ENCODE results near the gene ELFN2. TPM values are rescaled to one million over a fixed set of nuclear protein-coding genes. Genes with fewer than 3 reads are reported as not detected.

Gene ELFN2
- total RNA-seq, 2 donors from 2014 or later, result 0.41 to 2.0 TPM

- ATAC-seq (no peak), DNase-seq (ENCODE audit: low spot score in 2 of 2) (no peak)
- no peaks in the 10 kb centered on the region for H3K9me3 Mint-ChIP-seq
- H3K27ac Mint-ChIP-seq, result peak overlapping the region in 1 of 2 donors; percentile 12
- no peaks in the 10 kb centered on the region for H3K36me3 Mint-ChIP-seq
These were observed 82.4 kb downstream of the ELFN2 start for GRCh38 chr22:37344735-37345449.

GRCh38 chr22:37343863-37344734 lies 83.2 kb downstream of the ELFN2 start:
- Mint-ChIP-seq H3K9me3 (no peaks in the 10 kb centered on the region), H3K36me3 (no peaks in the 10 kb centered on the region), H3K27ac (no peak overlapping the region)
- ATAC-seq (no peak), DNase-seq (ENCODE audit: low spot score in 2 of 2) (no peak)

GRCh38 chr22:37343348-37343747 lies 83.9 kb downstream of the ELFN2 start:
- ATAC-seq (no peak), DNase-seq (ENCODE audit: low spot score in 2 of 2) (no peak)
- no peaks in the 10 kb centered on the region for H3K9me3 Mint-ChIP-seq
- no peak overlapping the region for H3K27ac Mint-ChIP-seq
- H3K36me3 Mint-ChIP-seq, result no peaks in the 10 kb centered on the region

GRCh38 chr22:37342065-37342464 lies 85.2 kb downstream of the ELFN2 start:
- Mint-ChIP-seq H3K27ac (peak overlapping the region in 1 of 2 donors; percentile 24), H3K36me3 (no peaks in the 10 kb centered on the region), H3K9me3 (no peaks in the 10 kb centered on the region)
- DNase-seq (ENCODE audit: low spot score in 2 of 2) (no peak), ATAC-seq (no peak)

GRCh38 chr22:37340331-37341262 lies 86.7 kb downstream of the ELFN2 start:
- Mint-ChIP-seq H3K9me3 (no peaks in the 10 kb centered on the region), H3K36me3 (no peaks in the 10 kb centered on the region), H3K27ac (no peak overlapping the region)
- ATAC-seq, result no peak
- DNase-seq (ENCODE audit: low spot score in 2 of 2), result no peak

GRCh38 chr22:37338539-37339246 lies 88.6 kb downstream of the ELFN2 start:
- ATAC-seq (no peak), DNase-seq (ENCODE audit: low spot score in 2 of 2) (no peak)
- no peaks in the 10 kb centered on the region for H3K9me3 Mint-ChIP-seq
- H3K27ac Mint-ChIP-seq, result peak overlapping the region in 1 of 2 donors; percentile 60
- H3K36me3 Mint-ChIP-seq, result no peaks in the 10 kb centered on the region

- H3K36me3 Mint-ChIP-seq, result no peaks in the 10 kb centered on the region
- H3K27ac Mint-ChIP-seq, result no peak overlapping the region
- DNase-seq (ENCODE audit: low spot score in 2 of 2) (no peak), ATAC-seq (no peak)
- H3K9me3 Mint-ChIP-seq, result no peaks in the 10 kb centered on the region
These were observed 89.9 kb downstream of the ELFN2 start for GRCh38 chr22:37337204-37337943.

- ATAC-seq (no peak), DNase-seq (ENCODE audit: low spot score in 2 of 2) (no peak)
- Mint-ChIP-seq H3K9me3 (no peaks in the 10 kb centered on the region), H3K27ac (no peak overlapping the region), H3K36me3 (no peaks in the 10 kb centered on the region)
These were observed 90.7 kb downstream of the ELFN2 start for GRCh38 chr22:37336579-37336978.

- no peak for ATAC-seq
- H3K36me3 Mint-ChIP-seq, result no peaks in the 10 kb centered on the region
- no peak for DNase-seq (ENCODE audit: low spot score in 2 of 2)
- no peaks in the 10 kb centered on the region for H3K9me3 Mint-ChIP-seq
- no peak overlapping the region for H3K27ac Mint-ChIP-seq
These were observed 91.5 kb downstream of the ELFN2 start for GRCh38 chr22:37335806-37336199.

GRCh38 chr22:37334859-37335805 lies 92.1 kb downstream of the ELFN2 start:
- DNase-seq (ENCODE audit: low spot score in 2 of 2), result no peak
- peak overlapping the region in 1 of 2 donors; percentile 26 for H3K27ac Mint-ChIP-seq
- H3K36me3 Mint-ChIP-seq, result no peaks in the 10 kb centered on the region
- no peaks in the 10 kb centered on the region for H3K9me3 Mint-ChIP-seq
- ATAC-seq, result no peak

GRCh38 chr22:37334461-37334858 lies 92.8 kb downstream of the ELFN2 start:
- ATAC-seq, result no peak

GRCh38 chr22:37333724-37334460 lies 93.4 kb downstream of the ELFN2 start:
- Mint-ChIP-seq H3K27ac (no peak overlapping the region), H3K36me3 (no peaks in the 10 kb centered on the region), H3K9me3 (no peaks in the 10 kb centered on the region)
- ATAC-seq (no peak), DNase-seq (ENCODE audit: low spot score in 2 of 2) (no peak)

More at GRCh38 chr22:37334461-37334858, 92.8 kb downstream of the ELFN2 start:
- no peaks in the 10 kb centered on the region for H3K36me3 Mint-ChIP-seq
- no peak overlapping the region for H3K27ac Mint-ChIP-seq
- DNase-seq (ENCODE audit: low spot score in 2 of 2), result no peak
- no peaks in the 10 kb centered on the region for H3K9me3 Mint-ChIP-seq

- Mint-ChIP-seq H3K27ac (no peak overlapping the region), H3K36me3 (no peaks in the 10 kb centered on the region), H3K9me3 (no peaks in the 10 kb centered on the region)
- ATAC-seq (no peak), DNase-seq (ENCODE audit: low spot score in 2 of 2) (no peak)
These were observed 95.3 kb downstream of the ELFN2 start for GRCh38 chr22:37331856-37332536.

GRCh38 chr22:37331034-37331428 lies 96.2 kb downstream of the ELFN2 start:
- Mint-ChIP-seq H3K9me3 (no peaks in the 10 kb centered on the region), H3K27ac (no peak overlapping the region), H3K36me3 (no peaks in the 10 kb centered on the region)
- no peak for DNase-seq (ENCODE audit: low spot score in 2 of 2)
- ATAC-seq, result no peak
